ENCODE data around the gene NOX5.
A peak's percentile ranks its signal among the peaks of the same experiment; 100 is the strongest.
"Not testable (repeated sequence)": the region's sequence is repeated elsewhere in the genome, so short reads cannot be mapped to it uniquely, and the experiment has no call there.

The NOX5 gene

GRCh38 chr15:69056365-69056764, 41.9 kb downstream of the NOX5 start:
- DNase-seq (ENCODE audit: low read depth in 1 of 2, low spot score in 1 of 2) = no peak

- DNase-seq (ENCODE audit: low read depth in 1 of 2, low spot score in 1 of 2) = peak; percentile 40 to 60
Measured at GRCh38 chr15:69058830-69059556, 44.5 kb downstream of the NOX5 start.

GRCh38 chr15:69059557-69059943, 45.1 kb downstream of the NOX5 start:
- DNase-seq (ENCODE audit: low read depth in 1 of 2, low spot score in 1 of 2) = no peak

- no peak for DNase-seq (ENCODE audit: low read depth in 1 of 2, low spot score in 1 of 2)
Measured at GRCh38 chr15:69060041-69060481, 45.6 kb downstream of the NOX5 start.

GRCh38 chr15:69060744-69061143, 46.2 kb downstream of the NOX5 start:
- no peak for DNase-seq (ENCODE audit: low read depth in 1 of 2, low spot score in 1 of 2)

- no peak for DNase-seq (ENCODE audit: low read depth in 1 of 2, low spot score in 1 of 2)
Measured at GRCh38 chr15:69061414-69061842, 46.9 kb downstream of the NOX5 start.

GRCh38 chr15:69064649-69065048, 50.2 kb downstream of the NOX5 start:
- no peak for DNase-seq (ENCODE audit: low read depth in 1 of 2, low spot score in 1 of 2)

GRCh38 chr15:69066007-69066995, 51.8 kb downstream of the NOX5 start:
- DNase-seq (ENCODE audit: low read depth in 1 of 2, low spot score in 1 of 2) = no peak

- no peak for DNase-seq (ENCODE audit: low read depth in 1 of 2, low spot score in 1 of 2)
Measured at GRCh38 chr15:69067296-69067695, 52.8 kb downstream of the NOX5 start.

- no peak for DNase-seq (ENCODE audit: low read depth in 1 of 2, low spot score in 1 of 2)
Measured at GRCh38 chr15:69068157-69068556, 53.7 kb downstream of the NOX5 start.

GRCh38 chr15:69069290-69069689, 54.8 kb downstream of the NOX5 start:
- DNase-seq (ENCODE audit: low read depth in 1 of 2, low spot score in 1 of 2) = not testable (repeated sequence)

GRCh38 chr15:69069996-69070395, 55.5 kb downstream of the NOX5 start:
- DNase-seq (ENCODE audit: low read depth in 1 of 2, low spot score in 1 of 2) = no peak

- no peak for DNase-seq (ENCODE audit: low read depth in 1 of 2, low spot score in 1 of 2)
Measured at GRCh38 chr15:69070396-69070795, 55.9 kb downstream of the NOX5 start.

- no peak for DNase-seq (ENCODE audit: low read depth in 1 of 2, low spot score in 1 of 2)
Measured at GRCh38 chr15:69071260-69071659, 56.8 kb downstream of the NOX5 start.

GRCh38 chr15:69072906-69073305, 58.4 kb downstream of the NOX5 start:
- no peak for DNase-seq (ENCODE audit: low read depth in 1 of 2, low spot score in 1 of 2)

- DNase-seq (ENCODE audit: low read depth in 1 of 2, low spot score in 1 of 2) = no peak
Measured at GRCh38 chr15:69074001-69074842, 59.7 kb downstream of the NOX5 start.

- DNase-seq (ENCODE audit: low read depth in 1 of 2, low spot score in 1 of 2) = no peak
Measured at GRCh38 chr15:69074843-69075224, 60.3 kb downstream of the NOX5 start.

- no peak for DNase-seq (ENCODE audit: low read depth in 1 of 2, low spot score in 1 of 2)
Measured at GRCh38 chr15:69075440-69075839, 60.9 kb downstream of the NOX5 start.

GRCh38 chr15:69076756-69077155, 62.3 kb downstream of the NOX5 start:
- DNase-seq (ENCODE audit: low read depth in 1 of 2, low spot score in 1 of 2) = no peak

- DNase-seq (ENCODE audit: low read depth in 1 of 2, low spot score in 1 of 2) = no peak
Measured at GRCh38 chr15:69078638-69079037, 64.1 kb downstream of the NOX5 start.
